IMR-90 (cell line): Measurements from ENCODE around the gene CENPQ.

Source experiments
- MAFK ChIP-seq: IDR thresholded peaks from 2 replicates; pipeline ENCODE4 v1.6.1; 2012; ENCODE audit warnings: low read depth, low read length, improper control_type of control experiment
- MXI1 ChIP-seq: IDR thresholded peaks from 2 replicates; pipeline ENCODE4 v1.6.1; 2012; ENCODE audit warnings: low read depth, mild to moderate bottlenecking, low read length, moderate library complexity, borderline replicate concordance
- POLR2A ChIP-seq: IDR thresholded peaks from 2 replicates; pipeline ENCODE4 v1.6.1; 2012; ENCODE audit warnings: mild to moderate bottlenecking, low read depth, low read length

DNA sequence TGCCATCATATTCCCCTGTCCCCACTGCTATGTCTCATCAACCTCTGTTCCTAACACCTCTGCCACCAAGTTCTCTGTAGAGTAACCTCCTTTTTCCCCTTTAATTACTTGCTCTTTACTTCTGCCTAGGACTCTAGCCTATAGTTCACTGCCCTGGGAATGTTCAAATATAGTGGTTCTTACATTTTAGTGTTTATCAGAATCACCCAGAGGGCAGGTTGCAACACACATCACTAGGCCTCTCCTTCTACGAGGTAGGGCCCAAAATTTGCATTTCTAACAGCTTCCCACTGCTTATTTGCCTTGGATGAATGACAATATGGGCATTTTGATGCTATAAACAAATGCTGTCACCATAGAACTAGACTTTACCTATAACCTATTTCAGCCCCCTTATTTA, 64.2 kb downstream of the CENPQ start:
- TF ChIP-seq MAFK (no peak), POLR2A (no peak), MXI1 (no peak)
